NCI-H146 treated with DMSO at 0.1 percent for 48 hours (cell line): ENCODE results near the gene SETD2.
A peak's percentile ranks its signal among the peaks of the same experiment; 100 is the strongest.

Source experiments
- DNase-seq: peaks from one replicate; lab custom pipeline; 2025; ENCODE audit not compliant: unreplicated experiment; lab: John Stamatoyannopoulos, UW

SETD2 gene

DNA sequence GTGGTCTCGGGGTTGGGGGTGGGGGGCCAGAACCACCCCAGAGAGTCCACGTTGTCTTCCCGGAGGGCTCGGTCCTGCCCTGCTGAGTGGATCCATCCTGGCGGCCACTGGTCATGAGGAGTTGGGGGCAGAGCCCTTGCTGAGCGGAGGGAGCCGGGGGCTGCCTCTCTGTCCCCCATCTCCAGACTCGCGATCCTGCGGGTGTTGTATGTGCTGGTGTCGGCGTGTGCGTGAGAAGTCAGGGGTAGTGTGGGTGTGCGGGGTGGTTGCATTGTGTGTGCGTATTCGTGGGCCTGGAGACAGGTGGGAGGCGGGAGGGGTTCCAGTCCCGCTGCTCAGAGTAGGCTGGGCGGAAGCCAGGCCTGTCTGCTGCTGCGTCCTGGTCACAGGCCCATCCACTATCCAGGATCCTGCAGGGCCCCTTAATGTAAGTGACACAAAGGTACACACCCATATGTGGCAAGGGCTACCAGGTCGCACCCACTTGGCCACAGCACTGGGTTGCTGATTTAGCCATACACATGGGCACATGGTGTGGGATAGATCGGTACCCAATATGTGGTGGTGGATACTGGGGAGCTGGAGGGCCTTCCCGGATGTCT lies 153.7 kb downstream of the SETD2 start:
- no peak for DNase-seq

DNA sequence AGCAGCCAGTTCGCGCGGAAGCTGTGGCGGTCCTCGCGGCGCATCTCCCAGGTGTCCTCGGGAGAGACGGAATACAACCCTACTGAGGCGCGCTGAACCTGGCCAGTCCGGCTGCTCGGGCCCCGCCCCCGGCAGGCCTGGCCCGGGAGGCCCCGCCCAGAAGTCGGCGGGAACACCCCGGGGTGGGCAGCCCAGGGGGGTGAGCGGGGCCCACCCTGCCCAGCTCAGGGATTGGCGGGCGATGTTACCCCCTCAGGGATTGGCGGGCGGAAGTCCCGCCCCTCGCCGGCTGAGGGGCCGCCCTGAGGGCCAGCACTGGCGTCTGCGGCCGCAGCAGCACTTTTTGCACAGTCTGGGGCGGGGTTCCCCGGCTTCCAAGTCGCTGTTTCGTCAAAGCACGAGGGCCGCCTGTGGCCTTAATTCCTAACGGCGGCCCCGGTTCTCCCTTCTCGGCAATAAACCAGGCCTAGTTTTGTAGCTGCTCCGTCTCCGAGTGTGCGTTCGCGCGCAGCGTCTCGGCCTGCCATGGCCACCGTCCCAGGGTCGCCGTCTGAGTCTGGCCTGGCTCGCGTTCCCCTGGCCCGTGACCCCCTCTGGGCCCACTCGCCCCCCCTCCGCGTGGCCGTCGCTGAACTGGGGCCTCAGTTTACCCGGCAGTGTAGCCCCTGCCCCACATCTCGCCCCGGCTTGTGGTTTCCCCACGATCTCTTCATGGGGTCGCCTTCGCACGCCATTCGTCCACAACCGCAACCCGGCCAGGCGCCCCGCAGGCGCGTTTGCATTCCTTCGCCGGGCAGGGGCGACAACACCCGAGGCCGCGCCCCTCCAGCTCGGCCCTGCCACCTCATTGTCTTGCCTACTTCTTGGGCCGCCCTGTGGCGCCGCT lies 154.4 kb downstream of the SETD2 start:
- peak; percentile 77 for DNase-seq

DNA sequence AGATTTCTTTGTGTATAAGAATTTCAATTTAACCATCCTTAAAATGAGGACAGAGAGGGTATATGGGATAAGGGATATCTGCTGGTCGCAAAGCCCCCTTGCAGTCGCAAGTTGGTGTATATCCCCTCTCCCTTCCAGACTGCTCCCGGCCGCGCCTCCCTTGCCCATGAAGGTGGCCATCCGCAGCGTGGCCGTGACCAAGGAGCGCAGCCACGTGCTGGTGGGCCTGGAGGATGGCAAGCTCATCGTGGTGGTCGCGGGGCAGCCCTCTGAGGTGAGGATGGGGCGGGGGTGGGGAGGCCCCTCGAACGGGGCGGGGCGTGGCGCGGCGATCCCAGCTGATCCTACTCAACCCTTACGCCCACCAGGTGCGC lies 155.1 kb downstream of the SETD2 start:
- no peak for DNase-seq

DNA sequence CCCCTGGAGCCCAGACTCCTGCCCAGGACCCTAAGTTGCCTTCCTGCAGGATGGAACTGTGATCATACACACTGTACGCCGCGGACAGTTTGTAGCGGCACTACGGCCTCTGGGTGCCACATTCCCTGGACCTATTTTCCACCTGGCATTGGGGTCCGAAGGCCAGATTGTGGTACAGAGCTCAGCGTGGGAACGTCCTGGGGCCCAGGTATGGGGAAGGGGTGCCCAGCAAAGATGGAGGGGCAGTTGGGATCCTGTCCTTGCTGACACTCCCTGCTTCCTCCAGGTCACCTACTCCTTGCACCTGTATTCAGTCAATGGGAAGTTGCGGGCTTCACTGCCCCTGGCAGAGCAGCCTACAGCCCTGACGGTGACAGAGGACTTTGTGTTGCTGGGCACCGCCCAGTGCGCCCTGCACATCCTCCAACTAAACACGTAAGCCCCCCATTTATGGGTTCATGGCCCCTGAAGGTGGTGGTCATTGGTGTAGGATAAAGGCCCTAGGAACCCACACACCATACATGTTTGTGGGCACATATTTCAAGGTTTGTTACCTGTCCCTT lies 155.6 kb downstream of the SETD2 start:
- no peak for DNase-seq

DNA sequence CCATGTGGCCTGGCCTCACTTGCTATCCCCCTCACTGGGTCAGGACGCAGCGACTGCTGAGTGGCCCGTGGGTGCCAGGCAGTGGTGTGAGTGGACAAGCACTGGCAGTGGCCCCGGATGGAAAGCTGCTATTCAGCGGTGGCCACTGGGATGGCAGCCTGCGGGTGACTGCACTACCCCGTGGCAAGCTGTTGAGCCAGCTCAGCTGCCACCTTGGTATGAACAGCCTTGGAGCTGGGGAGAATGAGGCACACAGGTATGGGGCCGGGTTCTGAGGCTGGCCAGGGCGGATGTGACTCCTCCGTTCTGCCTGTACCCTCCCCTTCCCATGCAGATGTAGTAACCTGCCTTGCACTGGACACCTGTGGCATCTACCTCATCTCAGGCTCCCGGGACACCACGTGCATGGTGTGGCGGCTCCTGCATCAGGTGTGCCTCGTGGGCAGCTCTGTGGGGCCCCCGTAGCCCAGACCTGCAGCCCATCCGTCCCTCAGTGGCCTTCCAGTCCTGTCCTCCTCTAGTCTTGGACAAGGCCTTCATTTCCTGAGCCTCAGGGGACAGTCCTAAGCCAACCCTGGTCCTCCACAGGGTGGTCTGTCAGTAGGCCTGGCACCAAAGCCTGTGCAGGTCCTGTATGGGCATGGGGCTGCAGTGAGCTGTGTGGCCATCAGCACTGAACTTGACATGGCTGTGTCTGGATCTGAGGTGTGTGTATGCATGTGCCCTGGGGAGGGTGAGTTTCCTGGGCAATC lies 156.3 kb downstream of the SETD2 start:
- no peak for DNase-seq

DNA sequence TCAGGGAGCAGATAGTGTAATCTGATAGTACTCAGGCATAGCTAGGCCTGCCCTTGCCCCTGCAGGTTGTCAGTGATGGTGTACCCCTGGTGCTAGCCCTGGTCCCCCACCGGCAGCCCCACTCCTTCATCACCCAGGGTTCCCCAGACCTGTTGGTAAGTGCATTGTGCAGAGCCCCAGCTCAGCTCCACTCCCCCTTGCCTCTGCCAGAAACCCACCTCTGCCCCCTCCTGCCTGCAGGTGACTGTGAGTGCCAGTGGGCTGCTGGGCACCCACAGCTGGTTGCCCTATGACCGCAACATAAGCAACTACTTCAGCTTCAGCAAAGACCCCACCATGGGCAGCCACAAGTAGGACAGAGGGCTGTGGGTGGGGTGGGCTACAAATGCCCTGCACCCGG lies 156.9 kb downstream of the SETD2 start:
- no peak for DNase-seq

DNA sequence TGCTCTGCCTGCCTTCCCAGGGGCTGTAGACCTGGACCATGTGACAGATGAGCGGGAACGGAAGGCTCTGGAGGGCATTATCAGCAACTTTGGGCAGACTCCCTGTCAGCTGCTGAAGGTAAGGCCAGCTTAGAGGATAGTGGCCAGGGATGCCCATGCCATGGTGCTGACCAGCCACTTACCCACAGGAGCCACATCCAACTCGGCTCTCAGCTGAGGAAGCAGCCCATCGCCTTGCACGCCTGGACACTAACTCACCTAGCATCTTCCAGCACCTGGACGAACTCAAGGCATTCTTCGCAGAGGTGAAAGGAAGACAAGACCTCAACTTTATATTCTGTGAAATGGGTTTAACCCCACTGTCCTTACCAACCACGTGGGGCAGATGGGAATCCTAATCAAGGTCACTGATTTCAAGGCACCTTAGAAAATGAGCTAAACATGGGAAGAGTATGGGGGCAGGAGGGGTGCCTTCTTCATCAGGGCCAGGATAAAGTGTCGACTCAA lies 157.7 kb downstream of the SETD2 start:
- no peak for DNase-seq

DNA sequence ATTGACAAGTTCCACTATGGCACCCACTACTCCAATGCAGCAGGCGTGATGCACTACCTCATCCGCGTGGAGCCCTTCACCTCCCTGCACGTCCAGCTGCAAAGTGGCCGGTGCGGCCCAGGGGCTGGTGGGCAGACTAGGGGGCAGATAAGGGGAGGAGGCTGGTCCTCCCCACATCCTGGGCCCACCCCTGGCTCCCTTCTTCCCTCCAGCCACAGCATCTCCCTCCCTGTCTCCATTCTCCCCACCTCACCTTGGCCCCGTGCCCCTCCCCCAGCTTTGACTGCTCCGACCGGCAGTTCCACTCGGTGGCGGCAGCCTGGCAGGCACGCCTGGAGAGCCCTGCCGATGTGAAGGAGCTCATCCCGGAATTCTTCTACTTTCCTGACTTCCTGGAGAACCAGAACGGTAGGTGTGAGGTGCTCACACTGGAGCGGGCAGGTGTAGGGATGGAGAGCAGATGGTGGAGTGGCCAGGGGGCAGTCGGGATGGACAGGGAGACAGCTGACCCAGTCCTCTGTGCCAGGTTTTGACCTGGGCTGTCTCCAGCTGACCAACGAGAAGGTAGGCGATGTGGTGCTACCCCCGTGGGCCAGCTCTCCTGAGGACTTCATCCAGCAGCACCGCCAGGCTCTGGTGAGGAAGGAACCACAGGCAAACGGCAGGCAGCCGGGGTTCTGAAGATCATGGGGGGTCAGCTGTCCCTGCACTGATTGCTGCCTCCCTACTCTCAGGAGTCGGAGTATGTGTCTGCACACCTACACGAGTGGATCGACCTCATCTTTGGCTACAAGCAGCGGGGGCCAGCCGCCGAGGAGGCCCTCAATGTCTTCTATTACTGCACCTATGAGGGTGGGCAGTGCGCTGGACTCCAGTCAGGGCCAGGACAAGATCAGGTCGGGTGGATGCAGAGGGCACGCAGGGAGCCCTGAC lies 158.4 kb downstream of the SETD2 start:
- DNase-seq = no peak

DNA sequence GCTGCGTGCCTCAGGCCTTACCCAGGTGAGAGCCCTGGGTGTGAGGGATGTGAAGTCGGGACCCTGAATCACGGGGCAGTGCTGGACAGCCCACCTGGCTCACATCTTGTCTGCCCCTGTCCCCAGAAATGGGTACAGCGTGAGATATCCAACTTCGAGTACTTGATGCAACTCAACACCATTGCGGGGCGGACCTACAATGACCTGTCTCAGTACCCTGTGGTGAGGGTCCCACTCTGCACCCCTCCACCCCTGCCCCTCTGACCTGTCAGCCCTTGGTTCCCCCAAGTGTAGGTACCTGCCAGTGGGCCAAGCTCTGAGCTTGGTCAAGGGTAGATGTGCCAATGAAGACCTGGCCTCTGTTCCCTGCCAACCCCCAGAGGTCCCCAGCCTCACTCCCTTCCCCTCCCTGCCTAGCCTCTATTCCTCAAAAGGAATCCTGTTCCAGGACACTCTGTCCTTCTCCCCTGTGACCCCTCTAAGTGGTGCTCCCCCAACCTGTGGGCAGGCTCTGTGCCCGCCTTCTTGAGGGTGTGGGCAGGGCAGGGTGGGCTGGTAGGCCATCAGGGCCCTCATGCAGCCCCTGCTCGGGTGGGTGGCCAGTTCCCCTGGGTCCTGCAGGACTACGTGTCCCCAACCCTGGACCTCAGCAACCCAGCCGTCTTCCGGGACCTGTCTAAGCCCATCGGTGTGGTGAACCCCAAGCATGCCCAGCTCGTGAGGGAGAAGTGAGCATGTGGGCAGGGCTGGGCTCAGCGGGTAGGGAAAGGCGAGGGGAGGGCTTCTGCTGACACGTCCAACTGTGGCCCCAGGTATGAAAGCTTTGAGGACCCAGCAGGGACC lies 159.3 kb downstream of the SETD2 start:
- no peak for DNase-seq

DNA sequence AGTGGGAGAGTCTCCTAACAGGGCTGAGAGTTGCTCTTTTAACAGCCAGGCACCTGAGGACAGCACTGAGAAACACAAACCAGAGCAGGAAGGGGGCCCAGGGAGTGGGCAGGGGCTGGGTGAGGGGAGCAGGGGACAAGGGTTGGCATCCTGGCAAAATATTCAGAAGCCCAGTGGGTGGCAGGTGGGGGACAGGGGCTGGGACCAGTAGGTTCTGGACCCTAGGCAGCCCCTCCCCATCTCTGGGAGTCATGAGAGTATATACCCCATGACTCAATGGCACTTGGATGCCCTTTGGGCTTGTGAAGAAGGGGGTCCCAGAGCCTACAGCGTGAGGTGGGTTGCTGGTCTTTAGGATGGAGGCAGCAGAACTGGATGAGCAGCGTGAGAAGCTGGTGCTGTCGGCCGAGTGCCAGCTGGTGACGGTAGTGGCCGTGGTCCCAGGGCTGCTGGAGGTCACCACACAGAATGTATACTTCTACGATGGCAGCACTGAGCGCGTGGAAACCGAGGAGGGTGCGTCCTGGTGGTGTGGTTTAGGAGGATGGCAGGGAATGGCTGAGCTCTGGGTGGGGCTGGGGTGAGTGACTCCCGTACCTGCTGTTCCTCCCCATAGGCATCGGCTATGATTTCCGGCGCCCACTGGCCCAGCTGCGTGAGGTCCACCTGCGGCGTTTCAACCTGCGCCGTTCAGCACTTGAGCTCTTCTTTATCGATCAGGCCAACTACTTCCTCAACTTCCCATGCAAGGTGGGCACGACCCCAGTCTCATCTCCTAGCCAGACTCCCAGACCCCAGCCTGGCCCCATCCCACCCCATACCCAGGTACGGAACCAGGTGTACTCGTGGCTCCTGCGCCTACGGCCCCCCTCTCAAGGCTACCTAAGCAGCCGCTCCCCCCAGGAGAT lies 160.2 kb downstream of the SETD2 start:
- DNase-seq = no peak

DNA sequence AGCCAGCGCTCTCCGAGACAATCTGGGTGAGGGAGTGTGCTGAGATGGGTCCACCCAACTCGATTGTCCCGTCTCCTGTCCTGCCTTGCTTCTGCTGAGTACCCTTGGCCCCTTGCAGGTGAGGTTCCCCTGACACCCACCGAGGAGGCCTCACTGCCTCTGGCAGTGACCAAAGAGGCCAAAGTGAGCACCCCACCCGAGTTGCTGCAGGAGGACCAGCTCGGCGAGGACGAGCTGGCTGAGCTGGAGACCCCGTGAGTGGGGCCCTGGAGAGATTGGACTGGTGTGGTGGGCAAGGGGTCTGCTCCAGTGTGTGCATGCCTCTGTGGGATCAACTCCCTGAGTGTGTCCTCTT lies 160.9 kb downstream of the SETD2 start:
- no peak for DNase-seq

DNA sequence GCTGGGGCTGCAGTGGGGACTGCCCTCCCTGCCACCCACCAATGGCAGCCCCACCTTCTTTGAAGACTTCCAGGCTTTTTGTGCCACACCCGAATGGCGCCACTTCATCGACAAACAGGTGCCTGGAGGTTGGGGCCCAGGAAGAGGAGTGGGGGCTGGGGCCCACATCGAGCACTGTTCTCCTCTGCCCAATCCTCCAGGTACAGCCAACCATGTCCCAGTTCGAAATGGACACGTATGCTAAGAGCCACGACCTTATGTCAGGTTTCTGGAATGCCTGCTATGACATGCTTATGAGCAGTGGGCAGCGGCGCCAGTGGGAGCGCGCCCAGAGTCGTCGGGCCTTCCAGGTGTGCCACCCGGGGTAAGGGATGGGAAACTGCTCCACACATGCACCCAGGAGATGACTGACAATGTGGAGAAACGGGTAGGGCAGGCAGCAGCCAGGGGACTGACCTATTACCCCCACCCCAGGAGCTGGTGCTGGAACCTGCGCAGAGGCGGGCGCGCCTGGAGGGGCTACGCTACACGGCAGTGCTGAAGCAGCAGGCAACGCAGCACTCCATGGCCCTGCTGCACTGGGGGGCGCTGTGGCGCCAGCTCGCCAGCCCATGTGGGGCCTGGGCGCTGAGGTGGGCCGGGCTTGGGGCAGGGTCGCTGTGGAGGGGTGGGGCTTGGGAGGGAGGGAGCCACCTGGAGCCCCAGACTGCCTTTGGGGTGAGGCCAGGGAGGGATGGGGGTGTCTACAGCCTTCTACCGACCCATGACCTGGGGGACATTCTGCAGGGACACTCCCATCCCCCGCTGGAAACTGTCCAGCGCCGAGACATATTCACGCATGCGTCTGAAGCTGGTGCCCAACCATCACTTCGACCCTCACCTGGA lies 161.5 kb downstream of the SETD2 start:
- DNase-seq = no peak

DNA sequence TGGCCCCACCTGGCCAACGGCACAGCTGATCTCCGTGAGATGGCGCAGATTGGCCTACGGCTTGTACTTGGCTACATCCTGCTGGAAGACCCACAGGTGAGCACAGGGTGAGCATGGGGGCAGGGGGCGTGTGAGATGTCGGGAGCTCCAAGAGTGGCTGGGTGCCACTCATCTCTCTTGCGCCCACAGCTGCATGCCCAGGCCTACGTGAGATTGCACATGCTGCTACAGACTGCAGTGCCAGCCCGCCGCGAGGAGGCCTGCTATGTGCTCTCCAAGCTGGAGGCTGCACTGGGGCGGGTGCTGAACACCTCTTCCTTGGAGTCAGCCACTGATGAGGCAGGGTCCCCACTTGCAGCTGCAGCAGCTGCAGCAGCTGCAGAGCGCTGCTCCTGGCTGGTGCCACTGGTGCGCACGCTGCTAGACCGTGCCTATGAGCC lies 162.2 kb downstream of the SETD2 start:
- DNase-seq = no peak

DNA sequence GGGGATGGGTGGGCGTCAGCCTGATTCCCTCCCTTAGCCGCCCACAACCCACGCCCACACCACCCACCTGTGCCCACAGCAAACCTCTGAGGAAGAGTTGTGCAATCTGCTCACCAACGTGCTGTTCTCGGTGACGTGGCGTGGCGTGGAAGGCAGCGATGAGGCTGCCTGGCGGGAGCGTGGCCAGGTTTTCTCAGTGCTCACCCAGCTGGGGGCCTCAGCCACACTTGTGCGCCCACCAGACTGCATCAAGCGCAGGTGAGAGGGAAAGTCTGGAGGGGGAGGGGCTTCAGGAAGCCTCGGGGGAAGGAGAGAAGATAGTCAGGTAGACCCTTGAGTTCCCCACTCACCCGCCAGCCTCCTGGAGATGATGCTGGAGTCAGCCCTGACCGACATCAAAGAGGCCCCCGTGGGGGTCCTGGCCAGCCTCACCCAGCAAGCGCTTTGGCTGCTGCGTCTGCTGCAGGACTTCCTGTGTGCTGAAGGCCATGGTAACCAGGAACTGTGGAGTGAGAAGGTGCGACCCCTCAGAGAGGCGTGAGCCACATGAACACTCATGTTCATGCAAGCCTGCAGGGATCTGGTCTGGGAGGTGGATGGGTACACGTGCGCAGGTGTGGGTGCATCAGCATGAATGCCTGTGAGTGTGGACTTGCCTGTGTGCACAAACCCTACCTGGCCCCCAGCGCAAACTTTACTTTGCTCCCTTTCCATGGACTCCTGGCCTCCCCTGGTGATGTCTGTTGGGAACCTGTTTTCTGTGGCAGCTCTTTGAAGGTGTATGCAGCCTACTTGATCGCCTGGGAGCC lies 162.8 kb downstream of the SETD2 start:
- DNase-seq = no peak

DNA sequence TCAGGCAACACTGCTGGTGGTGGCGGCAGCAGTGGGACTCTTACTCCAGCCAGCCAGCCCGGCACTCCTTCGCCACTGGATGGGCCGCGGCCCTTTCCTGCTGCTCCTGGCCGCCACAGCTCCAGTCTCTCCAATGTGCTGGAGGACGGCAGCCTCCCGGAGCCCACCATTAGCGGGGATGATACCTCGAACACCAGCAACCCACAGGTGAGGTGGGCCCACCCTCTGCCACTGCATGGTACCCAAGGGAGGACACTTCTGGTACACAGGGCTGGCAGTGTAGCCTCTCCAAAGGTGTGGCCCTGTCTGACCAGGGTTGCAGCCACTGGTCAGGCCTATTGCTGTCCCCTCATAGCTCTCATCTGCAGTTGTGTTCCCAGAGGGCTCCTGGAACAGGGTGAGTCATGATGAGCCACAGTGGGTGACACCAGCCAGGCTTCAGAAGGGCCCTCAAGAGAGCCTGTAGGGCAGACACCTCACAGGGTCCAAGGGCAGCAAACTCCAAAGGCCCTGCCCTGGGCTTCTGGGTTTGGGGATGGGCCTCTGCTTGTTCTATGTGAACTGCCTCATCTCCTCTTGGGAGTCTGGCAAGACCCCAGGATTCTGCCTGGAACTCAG lies 163.6 kb downstream of the SETD2 start:
- no peak for DNase-seq

DNA sequence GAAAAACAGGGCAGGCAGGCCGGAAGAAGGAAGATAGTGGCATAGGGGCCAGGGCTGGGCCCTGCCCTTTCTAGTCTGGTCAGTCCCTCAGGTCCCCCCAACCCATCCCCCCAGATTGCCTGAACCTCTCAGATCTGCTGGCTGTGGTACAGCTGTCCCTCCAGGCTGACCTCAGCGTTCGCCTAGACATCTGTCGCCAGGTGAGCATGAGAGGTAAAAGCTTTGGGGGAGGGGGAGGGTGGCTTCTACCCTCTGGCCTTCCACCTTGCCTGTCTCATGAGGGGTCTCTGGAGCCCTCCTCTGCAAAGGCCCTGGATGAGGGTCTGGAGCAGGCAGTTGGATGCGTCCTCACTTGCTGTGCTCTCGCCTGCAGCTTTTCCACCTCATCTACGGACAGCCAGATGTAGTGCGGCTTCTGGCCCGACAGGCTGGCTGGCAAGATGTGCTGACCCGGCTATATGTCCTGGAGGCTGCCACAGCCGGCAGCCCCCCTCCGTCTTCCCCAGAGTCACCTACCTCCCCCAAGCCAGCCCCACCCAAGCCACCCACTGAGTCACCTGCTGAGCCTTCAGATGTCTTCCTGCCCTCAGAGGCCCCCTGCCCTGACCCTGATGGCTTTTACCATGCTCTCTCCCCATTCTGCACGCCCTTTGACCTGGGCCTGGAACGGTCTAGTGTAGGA lies 164.3 kb downstream of the SETD2 start:
- DNase-seq = no peak
